ENCODE results near the gene LRRC38.

- TF ChIP-seq CTCF (conservative IDR thresholded peaks at IDR 0.05) (no peak), EZH2 (IDR thresholded peaks at IDR 0.05; ENCODE audit: low read depth) (no peak)
Measured at GRCh38 chr1:13487957-13488356, 25.8 kb downstream of the LRRC38 start.

Measured in PC-9 (cell line).